Hepatocyte (in vitro differentiated cells): Measurements from ENCODE around the gene ASGR1.

Experiments used
- CTCF ChIP-seq: fragments of 200-600 bp; sonication (generic); IDR thresholded peaks from 2 replicates; pipeline ENCODE4 v1.5.1; 2016; ENCODE audit warnings: antibody characterized with exemption, mild to moderate bottlenecking; ENCODE audit not compliant: poor library complexity
- EZH2 ChIP-seq: fragments of 200-600 bp; sonication (generic); IDR thresholded peaks from 2 replicates; pipeline ENCODE4 v1.6.1; 2016; ENCODE audit warnings: antibody characterized with exemption, mild to moderate bottlenecking, borderline replicate concordance

GRCh38 chr17:7166873-7167272 lies 12.3 kb downstream of the ASGR1 start:
- TF ChIP-seq CTCF (no peak), EZH2 (no peak)
